Lower lobe of right lung (tissue), 2 donors: ENCODE data around the gene ASB7. TPM values are rescaled to one million over a fixed set of nuclear protein-coding genes. Genes with fewer than 3 reads are reported as not detected.

Experiments
- ATAC-seq, 2 donors: fragments of 200-7000 bp; cut with Tn5 transposase; one replicate each; pipeline ENCODE4 v1.9.1; 2020 to 2022; ENCODE audit warnings: mild to moderate bottlenecking in 2 of 2, moderate library complexity in 2 of 2
- DNase-seq: peaks from one replicate; pipeline ENCODE4 v3.0.0-alpha.2; 2020
- H3K27ac ChIP-seq: fragments of 200-600 bp; one replicate; pipeline ENCODE4 v1.8.0; 2022
- H3K27me3 ChIP-seq: fragments of 200-600 bp; one replicate; pipeline ENCODE4 v1.8.0; 2022; ENCODE audit warnings: low read depth
- H3K36me3 ChIP-seq: fragments of 200-600 bp; one replicate; pipeline ENCODE4 v1.8.0; 2022; ENCODE audit warnings: mild to moderate bottlenecking
- H3K4me1 ChIP-seq: fragments of 200-600 bp; one replicate; pipeline ENCODE4 v1.8.0; 2022
- H3K4me3 ChIP-seq: fragments of 200-600 bp; one replicate; pipeline ENCODE4 v1.8.0; 2022; ENCODE audit warnings: mild to moderate bottlenecking
- H3K9me3 ChIP-seq: fragments of 200-600 bp; one replicate; pipeline ENCODE4 v1.8.0; 2022
- CTCF ChIP-seq: fragments of 200-600 bp; IDR thresholded peaks from one replicate; pipeline ENCODE4 v1.8.0; 2022; ENCODE audit warnings: antibody characterized with exemption, mild to moderate bottlenecking
- intact Hi-C: fragments of 100-400 bp; cut with DNase I; formaldehyde crosslinking; loops from one replicate; pipeline ENCODE4 v1.11.0; 2022
- total RNA-seq: library from RNA; stranded (reverse); fragmentation: NEBNext Ultra II Directional; extraction: Animal tissue kit (Norgen Biotek cat#: 25700); gene quantifications from one replicate; pipeline ENCODE4 v1.2.1, GENCODE V29; 2021
- donor health status: DM: no; HTN: yes; CAD: no; lungs with severe emphysema.

Gene ASB7
- total RNA-seq, 1 donor from 2014 or later = 14.3 TPM

- ATAC-seq (no peak), DNase-seq (no peak)
- Histone ChIP-seq H3K4me3 (no peak overlapping the region), H3K27me3 (no peaks in the 10 kb centered on the region), H3K4me1 (no peaks in the 10 kb centered on the region), H3K9me3 (no peaks in the 10 kb centered on the region), H3K36me3 (peaks cover 65% of the 10 kb centered on the region), H3K27ac (no peak overlapping the region)
- intact Hi-C loops = no loop called here
- TF ChIP-seq CTCF = no peak
These were observed 10.8 kb downstream of the ASB7 start for GRCh38 chr15:100613208-100613607.

GRCh38 chr15:100614336-100614735, 11.9 kb downstream of the ASB7 start:
- no peak for TF ChIP-seq CTCF
- intact Hi-C loops = no loop called here
- H3K36me3 ChIP-seq = peaks cover 59% of the 10 kb centered on the region
- no peak overlapping the region for H3K4me3 ChIP-seq
- ATAC-seq (no peak), DNase-seq (no peak)
- no peaks in the 10 kb centered on the region for H3K27me3 ChIP-seq
- H3K9me3 ChIP-seq = no peaks in the 10 kb centered on the region
- H3K27ac ChIP-seq = no peak overlapping the region
- no peaks in the 10 kb centered on the region for H3K4me1 ChIP-seq

- no peaks in the 10 kb centered on the region for H3K9me3 ChIP-seq
- TF ChIP-seq CTCF = no peak
- H3K27me3 ChIP-seq = no peaks in the 10 kb centered on the region
- intact Hi-C loops = no loop called here
- DNase-seq (no peak), ATAC-seq (no peak)
- H3K4me3 ChIP-seq = no peak overlapping the region
- peaks cover 53% of the 10 kb centered on the region for H3K36me3 ChIP-seq
- H3K4me1 ChIP-seq = no peaks in the 10 kb centered on the region
- no peak overlapping the region for H3K27ac ChIP-seq
These were observed 12.5 kb downstream of the ASB7 start for GRCh38 chr15:100614918-100615317.

- intact Hi-C loops = no loop called here
- H3K36me3 ChIP-seq = peaks cover 50% of the 10 kb centered on the region
- TF ChIP-seq CTCF = no peak
These were observed 13.4 kb downstream of the ASB7 start for GRCh38 chr15:100615801-100616200.

GRCh38 chr15:100616700-100617099, 14.3 kb downstream of the ASB7 start:
- DNase-seq (no peak), ATAC-seq (no peak)
- intact Hi-C loops = no loop called here
- Histone ChIP-seq H3K36me3 (peaks cover 48% of the 10 kb centered on the region), H3K27me3 (no peaks in the 10 kb centered on the region), H3K4me3 (no peak overlapping the region), H3K4me1 (no peaks in the 10 kb centered on the region), H3K27ac (no peak overlapping the region), H3K9me3 (no peaks in the 10 kb centered on the region)
- no peak for TF ChIP-seq CTCF

More at GRCh38 chr15:100615801-100616200, 13.4 kb downstream of the ASB7 start:
- Histone ChIP-seq H3K4me1 (no peaks in the 10 kb centered on the region), H3K4me3 (no peak overlapping the region), H3K27me3 (no peaks in the 10 kb centered on the region), H3K9me3 (no peaks in the 10 kb centered on the region), H3K27ac (no peak overlapping the region)
- DNase-seq (no peak), ATAC-seq (no peak)

- no peak for DNase-seq
- intact Hi-C loops = loop anchor here (10.0 kb wide), 1 partner anchor 252 kb away; the partner anchor contains the start of gene ALDH1A3
- H3K4me3 ChIP-seq = no peak overlapping the region
- no peaks in the 10 kb centered on the region for H3K27me3 ChIP-seq
- ATAC-seq = no peak
- H3K4me1 ChIP-seq = no peaks in the 10 kb centered on the region
- no peak for TF ChIP-seq CTCF
- no peak overlapping the region for H3K27ac ChIP-seq
- H3K36me3 ChIP-seq = peaks cover 8% of the 10 kb centered on the region
- no peaks in the 10 kb centered on the region for H3K9me3 ChIP-seq
These were observed 20.9 kb downstream of the ASB7 start for GRCh38 chr15:100623301-100623700.
